Activated B cell treated with CpG ODN at 0.5 μM for 24 hours (primary cell): Measurements from ENCODE around the gene WIPF2. TPM values are rescaled to one million over a fixed set of nuclear protein-coding genes. Genes with fewer than 3 reads are reported as not detected.
A peak's percentile ranks its signal among the peaks of the same experiment; 100 is the strongest.

Experiments used
- ATAC-seq: fragments of 200-7000 bp; cut with Tn5 transposase; one replicate; pipeline ENCODE4 v1.10.0; 2021; ENCODE audit warnings: low read depth, mild to moderate bottlenecking, moderate library complexity
- CTCF ChIA-PET: fragments of 350-600 bp; sonication (Branson Sonifier 250); formaldehyde crosslinking; loops from one replicate; lab custom pipeline; 2021; ENCODE audit warnings: antibody characterized with exemption; lab: Charles Lee
- POLR2A ChIA-PET: fragments of 350-600 bp; sonication (Branson Sonifier 250); formaldehyde crosslinking; loops from one replicate; lab custom pipeline; 2021; ENCODE audit warnings: antibody characterized with exemption; lab: Charles Lee
- DNase-seq: peaks from one replicate; pipeline ENCODE4 v3.0.0; 2022
- H3K27ac Mint-ChIP-seq: one replicate; pipeline ENCODE4 v1.8.0; 2020; ENCODE audit warnings: mixed read lengths
- H3K27me3 Mint-ChIP-seq: one replicate; pipeline ENCODE4 v1.8.0; 2021; ENCODE audit warnings: mixed read lengths
- H3K36me3 Mint-ChIP-seq: one replicate; pipeline ENCODE4 v1.8.0; 2021; ENCODE audit warnings: low read depth, mixed read lengths
- H3K4me1 Mint-ChIP-seq: one replicate; pipeline ENCODE4 v1.8.0; 2021; ENCODE audit warnings: mixed read lengths
- H3K4me3 Mint-ChIP-seq: one replicate; pipeline ENCODE4 v1.8.0; 2020; ENCODE audit warnings: mild to moderate bottlenecking, mixed read lengths
- H3K9me3 Mint-ChIP-seq: one replicate; pipeline ENCODE4 v1.8.0; 2020; ENCODE audit warnings: mixed read lengths
- CTCF ChIP-seq: fragments of 200-600 bp; IDR thresholded peaks from one replicate; pipeline ENCODE4 v1.8.0; 2022; ENCODE audit warnings: antibody characterized with exemption, mild to moderate bottlenecking
- intact Hi-C: fragments of 100-400 bp; cut with micrococcal nuclease; formaldehyde crosslinking; loops from one replicate; pipeline ENCODE4 v1.15.1; 2024
- total RNA-seq: library from RNA; stranded (reverse); gene quantifications from 2 replicates; pipeline ENCODE4 v1.2.3, GENCODE V29; 2022

WIPF2 gene
- total RNA-seq, 1 donor from 2014 or later: 32.9 TPM

GRCh38 chr17:40182606-40183005 is 36.5 kb upstream of the WIPF2 start:
- intact Hi-C loops: no loop called here
- no peaks in the 10 kb centered on the region for H3K27me3 Mint-ChIP-seq
- H3K4me3 Mint-ChIP-seq: no peak overlapping the region
- ATAC-seq (no peak), DNase-seq (no peak)
- no peak overlapping the region for H3K27ac Mint-ChIP-seq
- no peaks in the 10 kb centered on the region for H3K36me3 Mint-ChIP-seq
- peaks cover 3% of the 10 kb centered on the region for H3K4me1 Mint-ChIP-seq
- POLR2A ChIA-PET: no interaction called here
- no peak for TF ChIP-seq CTCF
- CTCF ChIA-PET: no interaction called here
- no peaks in the 10 kb centered on the region for H3K9me3 Mint-ChIP-seq

- no peak for ATAC-seq
- peaks cover 15% of the 10 kb centered on the region for H3K4me1 Mint-ChIP-seq
- H3K27ac Mint-ChIP-seq: no peak overlapping the region
- peaks cover 2% of the 10 kb centered on the region for H3K36me3 Mint-ChIP-seq
- ChIA-PET CTCF (no interaction called here), POLR2A (no interaction called here)
- H3K9me3 Mint-ChIP-seq: no peaks in the 10 kb centered on the region
- DNase-seq: no peak
- no peak overlapping the region for H3K4me3 Mint-ChIP-seq
- no peaks in the 10 kb centered on the region for H3K27me3 Mint-ChIP-seq
- intact Hi-C loops: no loop called here
- no peak for TF ChIP-seq CTCF
These were observed 31.9 kb upstream of the WIPF2 start for GRCh38 chr17:40187238-40187637.

- Mint-ChIP-seq H3K27ac (no peak overlapping the region), H3K9me3 (no peaks in the 10 kb centered on the region), H3K4me3 (no peak overlapping the region), H3K27me3 (no peaks in the 10 kb centered on the region), H3K36me3 (peaks cover 2% of the 10 kb centered on the region), H3K4me1 (peaks cover 15% of the 10 kb centered on the region)
- no peak for TF ChIP-seq CTCF
- ATAC-seq: no peak
- ChIA-PET CTCF (interaction anchor here (0.8 to 5.0 kb wide), 2 partner anchors 9 to 76 kb away, joined by 3 to 40 read pairs; no protein-coding TSS in a partner anchor), POLR2A (interaction anchor here (0.5 to 0.6 kb wide), 2 partner anchors 12 to 90 kb away, joined by 3 read pairs; no protein-coding TSS in a partner anchor)
- no peak for DNase-seq
- intact Hi-C loops: no loop called here
These were observed 30.4 kb upstream of the WIPF2 start for GRCh38 chr17:40188694-40189093.

GRCh38 chr17:40190197-40191021 is 28.7 kb upstream of the WIPF2 start:
- Mint-ChIP-seq H3K4me1 (peaks cover 15% of the 10 kb centered on the region), H3K27me3 (peaks cover 1% of the 10 kb centered on the region), H3K36me3 (peaks cover 2% of the 10 kb centered on the region), H3K4me3 (peak overlapping the region; percentile 96), H3K9me3 (no peaks in the 10 kb centered on the region), H3K27ac (no peak overlapping the region)
- ATAC-seq (peak; percentile 52), DNase-seq (peak; percentile 28)
- TF ChIP-seq CTCF: no peak
- intact Hi-C loops: loop anchor here (1.0 to 2.0 kb wide), 5 partner anchors 11 to 177 kb away; partner anchors contain the start of genes RAPGEFL1 and THRA
- ChIA-PET POLR2A (interaction anchor here (1.0 to 2.3 kb wide), 7 partner anchors 12 to 210 kb away, joined by 3 to 15 read pairs (median 4); partner anchors contain the start of genes CSF3, PSMD3 and WIPF2), CTCF (interaction anchor here (0.7 to 5.0 kb wide), 7 partner anchors 12 to 90 kb away, joined by 3 to 40 read pairs (median 9); partner anchors contain the start of genes CASC3, NR1D1 and WIPF2)
